DOHH2 (cell line): ENCODE results near the gene DCST2.

Experiments
- CTCF ChIP-seq: fragments of 200-600 bp; sonication (generic); IDR thresholded peaks from one replicate; pipeline ENCODE4 v1.5.1; 2014; ENCODE audit warnings: antibody characterized with exemption, mild to moderate bottlenecking, low read depth, low read length; ENCODE audit not compliant: poor library complexity, severe bottlenecking
- EZH2phosphoT487 ChIP-seq: fragments of 200-600 bp; sonication (generic); IDR thresholded peaks from 2 replicates; pipeline ENCODE4 v1.6.1; 2017; ENCODE audit warnings: borderline replicate concordance, mild to moderate bottlenecking, antibody characterized with exemption, low read length, moderate library complexity, mixed read lengths

GRCh38 chr1:155008015-155008941, 25.3 kb downstream of the DCST2 start:
- TF ChIP-seq CTCF: no peak
- no peak for TF ChIP-seq EZH2phosphoT487
